GM11168 (cell line): ENCODE data around the gene TET3.

Experiments
- in situ Hi-C: fragments of 300-500 bp; cut with MboI; formaldehyde crosslinking; loops from one replicate; pipeline ENCODE4 v1.12.0; 2022; ENCODE audit warnings: low sequenced_read_pairs; ENCODE audit not compliant: unreplicated experiment

The TET3 gene

GRCh38 chr2:74027496-74027895, 42.8 kb downstream of the TET3 start:
- in situ Hi-C loops, result no loop called here

GRCh38 chr2:74028290-74028689, 43.6 kb downstream of the TET3 start:
- in situ Hi-C loops, result no loop called here

- in situ Hi-C loops, result no loop called here
Observed at GRCh38 chr2:74028741-74029140, 44.0 kb downstream of the TET3 start.

GRCh38 chr2:74029714-74030397, 45.1 kb downstream of the TET3 start:
- in situ Hi-C loops, result no loop called here

GRCh38 chr2:74031221-74031620, 46.5 kb downstream of the TET3 start:
- in situ Hi-C loops, result no loop called here

GRCh38 chr2:74031959-74032287, 47.2 kb downstream of the TET3 start:
- in situ Hi-C loops, result no loop called here

- in situ Hi-C loops, result no loop called here
Observed at GRCh38 chr2:74033375-74033774, 48.7 kb downstream of the TET3 start.
